Aorta (tissue), 5 donors: Measurements from ENCODE around the gene AFG1L. TPM values are rescaled to one million over a fixed set of nuclear protein-coding genes. Genes with fewer than 3 reads are reported as not detected.
A peak's percentile ranks its signal among the peaks of the same experiment; 100 is the strongest.
"Not testable (repeated sequence)": the region's sequence is repeated elsewhere in the genome, so short reads cannot be mapped to it uniquely, and the experiment has no call there.

Experiments
- ATAC-seq: fragments of 200-7000 bp; cut with Tn5 transposase; one replicate; pipeline ENCODE4 v1.9.1; 2022; ENCODE audit warnings: moderate library complexity; ENCODE audit not compliant: low FRiP score
- DNase-seq, 2 donors: peaks; one replicate each; pipeline ENCODE4 v3.0.0-alpha.2; 2020
- H3K27ac ChIP-seq, 2 donors: one replicate each; pipeline ENCODE4 v1.5.1; 2013; ENCODE audit warnings: low read length in 2 of 2, mild to moderate bottlenecking in 2 of 2, moderate library complexity in 2 of 2, control low read depth in 1 of 2, inconsistent platforms in 1 of 2, low read depth in 1 of 2
- H3K27me3 ChIP-seq, 2 donors: one replicate each; pipeline ENCODE4 v1.6.1; 2013; ENCODE audit warnings: control low read depth in 1 of 2, low read length in 1 of 2, mild to moderate bottlenecking in 1 of 2, moderate library complexity in 1 of 2; ENCODE audit not compliant: insufficient read depth in 2 of 2, control insufficient read depth in 1 of 2
- H3K36me3 ChIP-seq, 2 donors: one replicate each; pipeline ENCODE4 v1.6.1; 2013; ENCODE audit warnings: control low read depth in 1 of 2, low read length in 1 of 2, mild to moderate bottlenecking in 1 of 2; ENCODE audit not compliant: insufficient read depth in 2 of 2, control insufficient read depth in 1 of 2
- H3K4me1 ChIP-seq, 2 donors: one replicate each; pipeline ENCODE4 v1.6.1; 2013; ENCODE audit warnings: low read length in 2 of 2, control low read depth in 1 of 2, mild to moderate bottlenecking in 1 of 2, moderate library complexity in 1 of 2; ENCODE audit not compliant: insufficient read depth in 2 of 2, control insufficient read depth in 1 of 2
- H3K4me3 ChIP-seq, 2 donors: one replicate each; pipeline ENCODE4 v1.5.1; 2013; ENCODE audit warnings: low read length in 2 of 2, control low read depth in 1 of 2, mild to moderate bottlenecking in 1 of 2
- H3K9me3 ChIP-seq: one replicate; pipeline ENCODE4 v1.6.1; 2013; ENCODE audit warnings: mild to moderate bottlenecking, low read length; ENCODE audit not compliant: control insufficient read depth
- WGBS, 2 donors: extraction: QIAGEN DNeasy Blood & Tissue Kit; methylation state at CpG; one replicate each; pipeline ENCODE4 v1.1.7; 2013; 5-methylcytosine and 5-hydroxymethylcytosine counted together
- intact Hi-C, 2 donors: fragments of 100-400 bp; cut with DNase I; formaldehyde crosslinking; loops; one replicate each; pipeline versions ENCODE4 v1.14.2 to v1.15.0; 2022
- long read RNA-seq, 2 donors: library from polyadenylated mRNA; unstranded; transcript quantifications; one replicate each; pipeline ENCODE4 v2.0.0, GENCODE V29; 2020 to 2021
- polyA plus RNA-seq, 2 donors: library from polyadenylated mRNA; stranded (reverse); fragments of 200-250 nt; gene quantifications; one replicate each; pipeline ENCODE4 v1.2.3, GENCODE V29; 2013
- total RNA-seq, 2 donors: library from RNA; stranded (reverse); fragmentation: NEBNext Ultra II Directional; extraction: Animal tissue kit (Norgen Biotek cat#: 25700); gene quantifications; one replicate each; pipeline ENCODE4 v1.2.1, GENCODE V29; 2021
- donor health status: healthy with polysubstance abuse.
- donor health status: Bipolar disorder and iron deficiency.
- donor health status: DM: no; HTN: no; CAD: no.
- donor health status: DM: no; HTN: no; CAD: no.
- donor health status: DM: yes; HTN: yes; CAD: no.

AFG1L gene
- 1 to 10 TPM; 5.1 to 5.7 TPM for total RNA-seq
- 1 to 10 TPM in 1 of 2 donors, under 1 TPM in 1; 0.95 to 9.8 TPM for polyA plus RNA-seq
- long read RNA-seq, donor 1, full-length matches to known transcripts: 2 of 3 reads
- long read RNA-seq, donor 1, partial matches to known transcripts: 0 of 3 reads
- long read RNA-seq, donor 1, other reads (novel, unspliced or antisense): 1 of 3 reads
- long read RNA-seq, donor 2, partial matches to known transcripts: 1 of 3 reads
- long read RNA-seq, donor 2, other reads (novel, unspliced or antisense): 2 of 3 reads

DNA sequence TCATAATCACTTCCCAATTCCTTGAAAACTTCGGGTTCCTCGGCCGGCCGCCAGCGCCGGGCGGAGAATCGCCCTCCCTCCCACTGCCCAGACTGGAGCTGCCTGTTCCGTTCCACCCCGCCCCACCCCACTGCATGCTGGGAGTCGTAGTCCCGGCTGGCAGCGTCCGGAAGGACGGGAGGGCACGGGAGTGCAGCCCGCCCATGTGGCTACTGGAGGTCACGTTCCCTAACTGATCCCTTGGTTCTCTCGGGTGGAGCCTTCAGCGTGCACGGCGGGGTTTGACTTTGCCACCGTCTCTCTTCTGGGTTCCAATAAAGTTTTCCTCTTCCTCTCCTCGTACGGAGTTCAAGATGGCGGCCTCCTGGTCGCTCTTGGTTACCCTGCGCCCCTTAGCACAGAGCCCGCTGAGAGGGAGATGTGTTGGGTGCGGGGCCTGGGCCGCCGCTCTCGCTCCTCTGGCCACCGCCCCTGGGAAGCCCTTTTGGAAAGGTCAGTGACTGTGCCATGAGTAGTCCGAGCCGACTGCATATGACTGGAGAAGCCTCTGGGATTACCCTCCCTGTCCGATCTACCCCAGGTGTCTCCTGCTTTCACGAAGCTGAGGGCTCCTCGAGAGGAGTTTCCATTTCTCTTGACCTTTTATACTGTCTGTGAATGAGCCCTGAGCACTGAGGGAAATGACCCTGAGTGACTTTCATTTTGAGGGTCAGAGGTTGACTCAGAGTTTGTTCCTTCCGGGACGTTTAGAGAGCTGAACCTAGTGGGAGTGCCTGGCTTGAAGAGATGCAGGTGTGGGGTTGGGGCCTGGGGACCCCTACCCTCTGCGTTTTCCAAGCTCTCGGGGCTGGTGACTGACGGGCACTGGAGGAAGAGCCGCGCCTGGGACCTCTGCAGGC is at the start of gene AFG1L:
TSS of gene AFG1L (plus strand) at position 328 of the 899 bp plus-strand sequence. CDS start at position 354, 26 bp downstream.
- H3K4me1 ChIP-seq: no peaks in the 10 kb centered on the region

DNA sequence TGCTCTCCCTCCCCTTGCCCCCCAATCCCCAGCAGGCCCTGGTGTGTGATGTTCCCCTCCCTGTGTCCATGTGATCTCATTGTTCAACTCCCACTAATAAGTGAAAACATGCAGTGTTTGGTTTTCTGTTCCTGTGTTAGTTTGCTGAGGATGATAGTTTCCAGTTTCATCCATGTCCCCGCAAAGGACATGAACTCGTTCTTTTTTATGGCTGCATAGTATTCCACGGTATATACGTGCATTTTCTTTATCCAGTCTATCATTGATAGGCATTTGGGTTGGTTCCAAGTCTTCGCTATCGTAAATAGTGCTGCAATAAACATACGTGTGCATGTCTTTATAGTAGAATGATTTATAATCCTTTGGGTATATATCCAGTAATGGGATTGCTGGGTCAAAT is 49.8 kb upstream of the AFG1L start:
- DNase-seq, H3K9me3 ChIP-seq, H3K27me3 ChIP-seq, H3K4me1 ChIP-seq, ATAC-seq, H3K36me3 ChIP-seq, H3K4me3 ChIP-seq, H3K27ac ChIP-seq, intact Hi-C loops: not testable (repeated sequence)
- 90 to 95% methylated on average over 7 of the region's 7 CpGs for WGBS, 2 donors

More for the DNA sequence above, at the start of gene AFG1L:
- ATAC-seq (peak; percentile 98), DNase-seq (peak; percentile 96 to 97)
- Histone ChIP-seq H3K4me3 (peak within 1 kb of the TSS; percentile 64 to 80), H3K9me3 (no peaks in the 10 kb centered on the region), H3K36me3 (no peaks in the 10 kb centered on the region), H3K27me3 (no peaks in the 10 kb centered on the region), H3K27ac (peak within 1 kb of the TSS in 1 of 2 donors; percentile 89)
- WGBS, 2 donors: 1 to 3% methylated on average over 45 to 46 of the region's 46 CpGs
- intact Hi-C loops: loop anchor here in 1 of 2 donors (2.0 to 5.0 kb wide), 2 partner anchors 34 to 178 kb away; partner anchors contain the start of gene SNX3

GRCh38 chr6:108247965-108248536 is 46.8 kb upstream of the AFG1L start:
- intact Hi-C loops: no loop called here
- no peak overlapping the region for H3K27ac ChIP-seq
- no peak for DNase-seq
- no peaks in the 10 kb centered on the region for H3K27me3 ChIP-seq
- ATAC-seq: no peak
- no peaks in the 10 kb centered on the region for H3K9me3 ChIP-seq
- peaks cover 0 to 2% of the 10 kb centered on the region in 2 donors for H3K4me1 ChIP-seq
- WGBS, 2 donors: 83 to 89% methylated on average over 1 of the region's 1 CpG
- peaks cover 0 to 2% of the 10 kb centered on the region in 2 donors for H3K36me3 ChIP-seq
- H3K4me3 ChIP-seq: no peak overlapping the region

- Histone ChIP-seq H3K9me3 (no peaks in the 10 kb centered on the region), H3K4me3 (no peak overlapping the region), H3K27me3 (no peaks in the 10 kb centered on the region), H3K36me3 (peaks cover 0 to 2% of the 10 kb centered on the region in 2 donors), H3K4me1 (peaks cover 2 to 3% of the 10 kb centered on the region in 2 donors), H3K27ac (no peak overlapping the region)
- 32 to 41% methylated on average over 2 of the region's 2 CpGs for WGBS, 2 donors
- no peak for ATAC-seq
- intact Hi-C loops: no loop called here
- no peak for DNase-seq
These were observed 44.5 kb upstream of the AFG1L start for GRCh38 chr6:108250240-108250866.

DNA sequence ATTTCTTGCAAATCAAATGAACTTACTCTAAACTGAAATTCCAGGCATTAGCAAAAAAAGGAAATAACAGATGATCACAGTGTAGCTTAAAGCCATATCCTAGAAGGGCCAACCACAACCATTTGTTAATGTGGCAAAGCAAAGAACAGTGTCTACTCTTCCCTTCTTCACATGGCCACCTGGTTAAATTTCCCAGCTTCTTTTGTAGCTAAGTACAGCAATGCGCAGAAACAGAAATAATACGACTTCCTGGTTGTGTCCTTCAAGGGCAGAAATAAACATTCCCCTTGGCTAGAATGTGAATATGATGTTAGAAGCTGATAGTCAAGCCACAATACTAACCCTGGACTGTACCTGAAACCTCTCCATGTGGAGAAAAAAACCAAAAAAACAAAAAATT is 43.6 kb upstream of the AFG1L start:
- peaks cover 0 to 2% of the 10 kb centered on the region in 2 donors for H3K36me3 ChIP-seq
- no peaks in the 10 kb centered on the region for H3K27me3 ChIP-seq
- no peak overlapping the region for H3K4me3 ChIP-seq
- no peak for DNase-seq
- no peaks in the 10 kb centered on the region for H3K9me3 ChIP-seq
- 35 to 50% methylated on average over 2 of the region's 2 CpGs for WGBS, 2 donors
- H3K4me1 ChIP-seq: peaks cover 2 to 3% of the 10 kb centered on the region in 2 donors
- ATAC-seq: no peak
- intact Hi-C loops: no loop called here
- no peak overlapping the region for H3K27ac ChIP-seq

- intact Hi-C loops: no loop called here
- 96 to 97% methylated on average over 5 of the region's 5 CpGs for WGBS, 2 donors
- Histone ChIP-seq H3K27ac (no peak overlapping the region), H3K9me3 (no peaks in the 10 kb centered on the region), H3K36me3 (no peaks in the 10 kb centered on the region), H3K4me1 (peaks cover 2 to 3% of the 10 kb centered on the region in 2 donors), H3K4me3 (no peak overlapping the region), H3K27me3 (no peaks in the 10 kb centered on the region)
- ATAC-seq (no peak), DNase-seq (no peak)
These were observed 42.8 kb upstream of the AFG1L start for GRCh38 chr6:108252055-108252454.

- no peak for ATAC-seq
- DNase-seq: no peak
- intact Hi-C loops: no loop called here
- Histone ChIP-seq H3K36me3 (no peaks in the 10 kb centered on the region), H3K27ac (no peak overlapping the region), H3K4me3 (no peak overlapping the region), H3K27me3 (no peaks in the 10 kb centered on the region), H3K4me1 (peaks cover 2 to 5% of the 10 kb centered on the region in 2 donors), H3K9me3 (no peaks in the 10 kb centered on the region)
- WGBS, 2 donors: 98 to 100% methylated on average over 1 of the region's 1 CpG
These were observed 41.6 kb upstream of the AFG1L start for GRCh38 chr6:108253241-108253640.
